Mucosa of gallbladder (tissue), 1 donor: Measurements from ENCODE around the gene ACTR3C. TPM values are rescaled to one million over a fixed set of nuclear protein-coding genes. Genes with fewer than 3 reads are reported as not detected.
"Not testable (repeated sequence)": the region's sequence is repeated elsewhere in the genome, so short reads cannot be mapped to it uniquely, and the experiment has no call there.

Experiments
- DNase-seq: peaks from one replicate; pipeline ENCODE4 v3.0.0-alpha.2; 2020; ENCODE audit warnings: low spot score
- total RNA-seq: library from RNA; stranded (reverse); gene quantifications from one replicate; pipeline ENCODE4 v1.2.1, GENCODE V29; 2021
- donor health status: DM: no; HTN: no; CAD: no.

ACTR3C gene
- total RNA-seq, 1 donor from 2014 or later = 22.4 TPM

- no peak for DNase-seq
Measured at GRCh38 chr7:150313870-150314269, 9.5 kb downstream of the ACTR3C start.

GRCh38 chr7:150313367-150313809 lies 10.0 kb downstream of the ACTR3C start:
- DNase-seq = no peak

GRCh38 chr7:150312649-150313366 lies 10.5 kb downstream of the ACTR3C start:
- not testable (repeated sequence) for DNase-seq

GRCh38 chr7:150311711-150312110 lies 11.6 kb downstream of the ACTR3C start:
- no peak for DNase-seq

GRCh38 chr7:150311146-150311545 lies 12.2 kb downstream of the ACTR3C start:
- no peak for DNase-seq

- no peak for DNase-seq
Measured at GRCh38 chr7:150308575-150308974, 14.8 kb downstream of the ACTR3C start.

GRCh38 chr7:150307904-150308303 lies 15.4 kb downstream of the ACTR3C start:
- DNase-seq = no peak

GRCh38 chr7:150307129-150307528 lies 16.2 kb downstream of the ACTR3C start:
- DNase-seq = no peak

GRCh38 chr7:150306377-150306776 lies 17.0 kb downstream of the ACTR3C start:
- not testable (repeated sequence) for DNase-seq

- not testable (repeated sequence) for DNase-seq
Measured at GRCh38 chr7:150305903-150306284, 17.5 kb downstream of the ACTR3C start.

- DNase-seq = not testable (repeated sequence)
Measured at GRCh38 chr7:150305259-150305902, 18.0 kb downstream of the ACTR3C start.

GRCh38 chr7:150304499-150305258 lies 18.7 kb downstream of the ACTR3C start:
- not testable (repeated sequence) for DNase-seq

- not testable (repeated sequence) for DNase-seq
Measured at GRCh38 chr7:150302908-150303310, 20.4 kb downstream of the ACTR3C start.

GRCh38 chr7:150297978-150298377 lies 25.4 kb downstream of the ACTR3C start:
- DNase-seq = not testable (repeated sequence)

GRCh38 chr7:150296802-150297201 lies 26.5 kb downstream of the ACTR3C start:
- DNase-seq = not testable (repeated sequence)

GRCh38 chr7:150295614-150296013 lies 27.7 kb downstream of the ACTR3C start:
- DNase-seq = not testable (repeated sequence)

GRCh38 chr7:150295027-150295426 lies 28.3 kb downstream of the ACTR3C start:
- not testable (repeated sequence) for DNase-seq

- DNase-seq = not testable (repeated sequence)
Measured at GRCh38 chr7:150290317-150290716, 33.0 kb downstream of the ACTR3C start.

- DNase-seq = not testable (repeated sequence)
Measured at GRCh38 chr7:150288816-150289215, 34.5 kb downstream of the ACTR3C start.

- not testable (repeated sequence) for DNase-seq
Measured at GRCh38 chr7:150287815-150288214, 35.5 kb downstream of the ACTR3C start.

- DNase-seq = peak; percentile 15
Measured at GRCh38 chr7:150285849-150286754, 37.2 kb downstream of the ACTR3C start.
